Measurements from ENCODE around the gene TAS2R43. TPM values are rescaled to one million over a fixed set of nuclear protein-coding genes. Genes with fewer than 3 reads are reported as not detected.

The TAS2R43 gene
- total and polyA plus RNA-seq, 2 of the 4 experiments (the other 2 are of a cell fraction), result 0.90 TPM; not detected in 1

DNA sequence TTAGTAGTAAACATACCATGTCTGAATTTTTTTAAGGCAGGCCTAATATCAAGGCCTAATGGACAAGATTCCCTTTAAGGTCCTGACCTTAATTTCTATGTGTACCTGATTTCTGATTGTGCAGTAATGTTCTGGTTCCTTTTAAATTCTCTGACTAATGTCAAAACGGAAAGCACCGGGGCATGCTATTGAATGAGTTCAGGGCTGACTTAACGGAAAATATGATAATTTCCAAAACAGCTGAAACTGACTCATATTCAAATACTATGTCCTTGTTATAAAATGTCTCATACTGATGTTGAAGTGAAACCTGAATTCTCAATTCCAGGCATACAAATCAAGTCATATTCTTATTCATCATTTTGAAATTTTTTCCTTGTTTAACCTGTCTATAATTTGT, 6.7 kb downstream of the TAS2R43 start:
- POLR2A ChIA-PET (ENCODE audit: unreplicated experiment), result no interaction called here
- Histone ChIP-seq H3K36me3 (ENCODE audit: control insufficient read depth, insufficient read depth, low read length) (no peaks in the 10 kb centered on the region), H3K56ac (ENCODE audit: extremely low read depth, insufficient read depth, low read length) (no peak overlapping the region), H2BK5ac (ENCODE audit: low read depth, low read length, poor library complexity, severe bottlenecking) (no peak overlapping the region), H2BK15ac (ENCODE audit: low read depth, low read length) (no peak overlapping the region), H3K9ac (ENCODE audit: low read depth, low read length) (no peak overlapping the region), H3K27me3 (ENCODE audit: control insufficient read depth, insufficient read depth, low read length) (no peaks in the 10 kb centered on the region), H2BK20ac (ENCODE audit: low read depth, low read length) (no peak overlapping the region), H2AFZ (replicated peaks; ENCODE audit: low read length, poor library complexity) (no peak overlapping the region), H3K14ac (replicated peaks; ENCODE audit: low read depth, low read length) (no peak overlapping the region), H3K9me1 (ENCODE audit: insufficient read depth, low read length) (no peaks in the 10 kb centered on the region), H3K9me3 (ENCODE audit: control insufficient read depth, insufficient read depth, low read length) (no peaks in the 10 kb centered on the region; the same call in 1 of the 2 replicates), H4K5ac (ENCODE audit: low read depth, low read length) (no peak overlapping the region), H2AK5ac (ENCODE audit: low read depth, low read length) (no peak overlapping the region), H3K79me1 (ENCODE audit: low read depth in 1 of 2, low read length in 2 of 2) (0 out of 4 replicates have a peak, but pooled peaks cover 0 to 3% of the 10 kb centered on the region in 2 experiments), H4K91ac (ENCODE audit: insufficient read depth, low read depth, low read length) (no peak overlapping the region), H3K4me1 (ENCODE audit: control insufficient read depth, insufficient read depth, low read length) (no peaks in the 10 kb centered on the region), H3K4me3 (ENCODE audit: insufficient read depth, low read depth, low read length) (no peak overlapping the region), H4K20me1 (ENCODE audit: insufficient read depth, low read length) (no peaks in the 10 kb centered on the region), H2BK120ac (ENCODE audit: low read depth, low read length) (no peak overlapping the region), H4K8ac (ENCODE audit: low read depth in 2 of 2, low read length in 2 of 2) (no peak overlapping the region), H3K4me2 (ENCODE audit: low read depth, low read length) (no peak overlapping the region), H3K4ac (ENCODE audit: low read depth, low read length) (no peak overlapping the region), H3K27ac (ENCODE audit: insufficient read depth, low read length) (no peak overlapping the region), H3K23ac (ENCODE audit: low read depth, low read length) (no peak overlapping the region), H3K18ac (ENCODE audit: low read depth, low read length) (no peak overlapping the region), H2AK9ac (replicated peaks; ENCODE audit: low read depth, low read length, poor library complexity) (no peak overlapping the region)
- DNase-seq, result no peak
- TF ChIP-seq MXI1 (IDR thresholded peaks at IDR 0.05; ENCODE audit: borderline replicate concordance, low read depth, low read length) (no peak), BHLHE40 (IDR thresholded peaks at IDR 0.05; ENCODE audit: low read depth, low read length) (no peak), MAFK (IDR thresholded peaks at IDR 0.05; ENCODE audit: low read depth, low read length) (no peak), RAD21 (IDR thresholded peaks at IDR 0.05; ENCODE audit: low read length) (no peak)
- TF ChIP-seq, protein P1, sequence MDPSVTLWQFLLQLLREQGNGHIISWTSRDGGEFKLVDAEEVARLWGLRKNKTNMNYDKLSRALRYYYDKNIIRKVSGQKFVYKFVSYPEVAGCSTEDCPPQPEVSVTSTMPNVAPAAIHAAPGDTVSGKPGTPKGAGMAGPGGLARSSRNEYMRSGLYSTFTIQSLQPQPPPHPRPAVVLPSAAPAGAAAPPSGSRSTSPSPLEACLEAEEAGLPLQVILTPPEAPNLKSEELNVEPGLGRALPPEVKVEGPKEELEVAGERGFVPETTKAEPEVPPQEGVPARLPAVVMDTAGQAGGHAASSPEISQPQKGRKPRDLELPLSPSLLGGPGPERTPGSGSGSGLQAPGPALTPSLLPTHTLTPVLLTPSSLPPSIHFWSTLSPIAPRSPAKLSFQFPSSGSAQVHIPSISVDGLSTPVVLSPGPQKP (IDR thresholded peaks at IDR 0.05; ENCODE audit: borderline replicate concordance, low read depth, low read length), result no peak
- ATAC-seq (ENCODE audit: low read depth), result no peak
- WGBS, 2 experiments (ENCODE audit: extremely low coverage in 2 of 2, insufficient read length in 1 of 2), result no CpG with 5 or more reads among the region's 3 CpGs
- intact Hi-C loops (cut with micrococcal nuclease), result no loop called here
- in situ Hi-C loops (cut with MboI; ENCODE audit: low sequenced_read_pairs), result no loop called here
- dilution Hi-C loops (cut with HindIII; ENCODE audit: low sequenced_read_pairs, unreplicated experiment), result no loop called here
- no TSS peak for BruUV-seq (replicated peaks)
- CTCF ChIA-PET, result no interaction called here

Measured in IMR-90 (cell line).